ENCODE data around the gene SUSD2.

The SUSD2 gene

GRCh38 chr22:24178502-24179440, 2.5 kb upstream of the SUSD2 start:
- Histone ChIP-seq H4K20me1 (ENCODE audit: insufficient read depth, low read length) (no peaks in the 10 kb centered on the region), H3K4me2 (ENCODE audit: low read length) (no peak overlapping the region), H3K9me2 (ENCODE audit: low read depth, low read length) (no peaks in the 10 kb centered on the region), H2AFZ (ENCODE audit: low read length) (no peak overlapping the region), H3K79me2 (ENCODE audit: insufficient read depth, low read length) (no peaks in the 10 kb centered on the region), H3K27ac (ENCODE audit: low read depth, low read length, poor library complexity, severe bottlenecking) (no peak overlapping the region), H3K9me3 (ENCODE audit: low read length) (no peaks in the 10 kb centered on the region), H3K4me3 (ENCODE audit: low read depth, low read length, poor library complexity, severe bottlenecking) (no peak overlapping the region), H3F3A (ENCODE audit: insufficient read depth, low read length) (no peaks in the 10 kb centered on the region), H3K36me3 (ENCODE audit: insufficient read depth, low read length) (peaks cover 11% of the 10 kb centered on the region; the same call in 1 of the 2 replicates), H3K9ac (ENCODE audit: low read length) (no peak overlapping the region), H3K27me3 (ENCODE audit: insufficient read depth, low read length) (no peaks in the 10 kb centered on the region), H3K4me1 (ENCODE audit: insufficient read depth, low read length, severe bottlenecking) (no peaks in the 10 kb centered on the region)
- TF ChIP-seq CTCF (IDR thresholded peaks at IDR 0.05; ENCODE audit: low read length) = peak; percentile 61
- no peak for TF ChIP-seq EZH2 (IDR thresholded peaks at IDR 0.05; ENCODE audit: borderline replicate concordance, low read length)

GRCh38 chr22:24179478-24180210, 1.6 kb upstream of the SUSD2 start:
- Histone ChIP-seq H3K9me2 (ENCODE audit: low read depth, low read length) (no peaks in the 10 kb centered on the region), H3K4me2 (ENCODE audit: low read length) (no peak overlapping the region), H3K27me3 (ENCODE audit: insufficient read depth, low read length) (no peaks in the 10 kb centered on the region), H3K79me2 (ENCODE audit: insufficient read depth, low read length) (no peaks in the 10 kb centered on the region), H3K4me3 (ENCODE audit: low read depth, low read length, poor library complexity, severe bottlenecking) (no peak overlapping the region), H3F3A (ENCODE audit: insufficient read depth, low read length) (no peaks in the 10 kb centered on the region), H3K27ac (ENCODE audit: low read depth, low read length, poor library complexity, severe bottlenecking) (no peak overlapping the region), H2AFZ (ENCODE audit: low read length) (no peak overlapping the region), H3K9ac (ENCODE audit: low read length) (no peak overlapping the region), H4K20me1 (ENCODE audit: insufficient read depth, low read length) (no peaks in the 10 kb centered on the region), H3K9me3 (ENCODE audit: low read length) (no peaks in the 10 kb centered on the region), H3K4me1 (ENCODE audit: insufficient read depth, low read length, severe bottlenecking) (no peaks in the 10 kb centered on the region), H3K36me3 (ENCODE audit: insufficient read depth, low read length) (peaks cover 7% of the 10 kb centered on the region; the same call in 1 of the 2 replicates)
- TF ChIP-seq EZH2 (IDR thresholded peaks at IDR 0.05; ENCODE audit: borderline replicate concordance, low read length) (no peak), CTCF (IDR thresholded peaks at IDR 0.05; ENCODE audit: low read length) (no peak)

GRCh38 chr22:24180316-24181087, 785 bp upstream of the SUSD2 start:
- no peaks in the 10 kb centered on the region for H3K27me3 ChIP-seq (ENCODE audit: insufficient read depth, low read length)
- no peaks in the 10 kb centered on the region for H3K9me3 ChIP-seq (ENCODE audit: low read length)
- no peak overlapping the region for H3K4me2 ChIP-seq (ENCODE audit: low read length)
- H3K9ac ChIP-seq (ENCODE audit: low read length) = no peak overlapping the region
- no peaks in the 10 kb centered on the region for H3K79me2 ChIP-seq (ENCODE audit: insufficient read depth, low read length)
- H3F3A ChIP-seq (ENCODE audit: insufficient read depth, low read length) = no peaks in the 10 kb centered on the region
- H3K27ac ChIP-seq (ENCODE audit: low read depth, low read length, poor library complexity, severe bottlenecking) = no peak overlapping the region
- H3K4me1 ChIP-seq (ENCODE audit: insufficient read depth, low read length, severe bottlenecking) = no peaks in the 10 kb centered on the region
- no peak overlapping the region for H3K4me3 ChIP-seq (ENCODE audit: low read depth, low read length, poor library complexity, severe bottlenecking)
- no peaks in the 10 kb centered on the region for H4K20me1 ChIP-seq (ENCODE audit: insufficient read depth, low read length)
- H3K36me3 ChIP-seq (ENCODE audit: insufficient read depth, low read length) = peaks cover 3% of the 10 kb centered on the region; the same call in 1 of the 2 replicates
- no peak for TF ChIP-seq EZH2 (IDR thresholded peaks at IDR 0.05; ENCODE audit: borderline replicate concordance, low read length)
- TF ChIP-seq CTCF (IDR thresholded peaks at IDR 0.05; ENCODE audit: low read length) = no peak
- no peak overlapping the region for H2AFZ ChIP-seq (ENCODE audit: low read length)
- no peaks in the 10 kb centered on the region for H3K9me2 ChIP-seq (ENCODE audit: low read depth, low read length)
